GM13976 (cell line): ENCODE data around the gene PDE6C.

Experiments used
- DNase-seq: peaks from one replicate; pipeline ENCODE4 v3.0.0; 2012; ENCODE audit warnings: low spot score
- in situ Hi-C: fragments of 300-500 bp; cut with MboI; formaldehyde crosslinking; loops from one replicate; pipeline ENCODE4 v1.12.0; 2022; ENCODE audit warnings: low sequenced_read_pairs, mixed read lengths, inconsistent platforms; ENCODE audit not compliant: unreplicated experiment
- TF ChIP-seq, protein P1 (sequence below): IDR thresholded peaks from 2 replicates; pipeline ENCODE4 v1.5.1; 2012; ENCODE audit warnings: borderline replicate concordance, mild to moderate bottlenecking; ENCODE audit not compliant: insufficient read depth; ENCODE audit errors: extremely low read depth, missing control alignments, control extremely low read depth

PDE6C gene

GRCh38 chr10:93603023-93603422 lies 9.3 kb upstream of the PDE6C start:
- in situ Hi-C loops = no loop called here
- DNase-seq = no peak
- TF ChIP-seq, protein P1, sequence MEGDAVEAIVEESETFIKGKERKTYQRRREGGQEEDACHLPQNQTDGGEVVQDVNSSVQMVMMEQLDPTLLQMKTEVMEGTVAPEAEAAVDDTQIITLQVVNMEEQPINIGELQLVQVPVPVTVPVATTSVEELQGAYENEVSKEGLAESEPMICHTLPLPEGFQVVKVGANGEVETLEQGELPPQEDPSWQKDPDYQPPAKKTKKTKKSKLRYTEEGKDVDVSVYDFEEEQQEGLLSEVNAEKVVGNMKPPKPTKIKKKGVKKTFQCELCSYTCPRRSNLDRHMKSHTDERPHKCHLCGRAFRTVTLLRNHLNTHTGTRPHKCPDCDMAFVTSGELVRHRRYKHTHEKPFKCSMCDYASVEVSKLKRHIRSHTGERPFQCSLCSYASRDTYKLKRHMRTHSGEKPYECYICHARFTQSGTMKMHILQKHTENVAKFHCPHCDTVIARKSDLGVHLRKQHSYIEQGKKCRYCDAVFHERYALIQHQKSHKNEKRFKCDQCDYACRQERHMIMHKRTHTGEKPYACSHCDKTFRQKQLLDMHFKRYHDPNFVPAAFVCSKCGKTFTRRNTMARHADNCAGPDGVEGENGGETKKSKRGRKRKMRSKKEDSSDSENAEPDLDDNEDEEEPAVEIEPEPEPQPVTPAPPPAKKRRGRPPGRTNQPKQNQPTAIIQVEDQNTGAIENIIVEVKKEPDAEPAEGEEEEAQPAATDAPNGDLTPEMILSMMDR = no peak

- TF ChIP-seq, protein P1 = no peak
- in situ Hi-C loops = no loop called here
- DNase-seq = no peak
Measured at GRCh38 chr10:93604146-93604545, 8.2 kb upstream of the PDE6C start.

DNA sequence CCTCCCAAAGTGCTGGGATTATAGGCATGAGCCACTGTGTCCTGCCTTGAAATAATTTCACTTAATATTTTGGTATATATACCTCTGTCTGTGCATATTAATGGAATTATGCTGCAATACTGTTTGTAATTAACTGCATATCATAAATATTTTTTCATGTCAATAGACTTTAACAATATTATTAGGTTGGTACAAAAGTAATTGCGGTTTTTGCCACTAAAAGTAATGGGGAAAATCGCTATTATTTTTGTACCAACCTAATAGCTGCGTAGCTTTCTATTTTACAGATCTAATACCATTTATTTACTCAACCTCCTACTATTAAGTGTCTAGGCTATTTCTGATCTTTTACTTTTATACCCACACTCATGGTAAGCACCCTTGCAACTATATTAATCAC lies 3.9 kb upstream of the PDE6C start:
- TF ChIP-seq, protein P1 = no peak
- in situ Hi-C loops = no loop called here
- no peak for DNase-seq

GRCh38 chr10:93613126-93613525 lies 789 bp downstream of the PDE6C start:
- DNase-seq = no peak
- in situ Hi-C loops = no loop called here
- TF ChIP-seq, protein P1 = no peak

DNA sequence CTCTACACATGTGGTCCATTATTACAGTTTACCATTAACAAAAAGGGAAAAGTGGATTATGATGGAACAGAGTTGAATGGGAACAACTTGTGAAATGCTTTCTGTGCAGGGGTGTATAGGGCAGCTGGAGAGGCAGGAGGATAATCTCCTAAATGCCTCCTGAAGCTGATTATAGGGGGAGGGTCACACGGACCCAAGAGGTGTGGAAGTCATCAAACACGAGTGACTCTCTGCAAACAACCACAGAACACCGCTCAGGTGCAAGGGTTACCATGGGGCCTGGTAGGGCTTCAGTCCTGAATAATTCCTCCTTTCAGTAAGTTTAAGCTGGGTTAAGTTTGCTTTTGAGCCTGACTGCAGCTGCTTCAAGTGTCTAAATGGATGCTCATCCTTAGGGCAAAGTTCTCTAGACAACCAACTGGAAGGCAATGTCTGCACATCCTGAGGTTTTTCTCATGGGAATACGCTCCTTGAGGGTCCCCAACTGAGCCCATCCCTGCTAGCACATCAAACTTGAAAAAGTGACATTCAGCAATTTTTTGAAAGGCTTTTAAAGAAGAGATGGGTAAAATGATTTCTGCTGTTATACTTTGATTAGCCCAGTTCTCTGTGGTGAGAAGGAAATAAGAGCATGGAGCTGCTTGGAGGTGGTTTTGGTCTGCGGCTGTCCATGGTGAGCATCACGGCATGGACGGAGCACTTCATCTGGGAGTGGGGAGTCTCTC lies 1.9 kb downstream of the PDE6C start:
- in situ Hi-C loops = no loop called here
- no peak for DNase-seq
- TF ChIP-seq, protein P1 = no peak

DNA sequence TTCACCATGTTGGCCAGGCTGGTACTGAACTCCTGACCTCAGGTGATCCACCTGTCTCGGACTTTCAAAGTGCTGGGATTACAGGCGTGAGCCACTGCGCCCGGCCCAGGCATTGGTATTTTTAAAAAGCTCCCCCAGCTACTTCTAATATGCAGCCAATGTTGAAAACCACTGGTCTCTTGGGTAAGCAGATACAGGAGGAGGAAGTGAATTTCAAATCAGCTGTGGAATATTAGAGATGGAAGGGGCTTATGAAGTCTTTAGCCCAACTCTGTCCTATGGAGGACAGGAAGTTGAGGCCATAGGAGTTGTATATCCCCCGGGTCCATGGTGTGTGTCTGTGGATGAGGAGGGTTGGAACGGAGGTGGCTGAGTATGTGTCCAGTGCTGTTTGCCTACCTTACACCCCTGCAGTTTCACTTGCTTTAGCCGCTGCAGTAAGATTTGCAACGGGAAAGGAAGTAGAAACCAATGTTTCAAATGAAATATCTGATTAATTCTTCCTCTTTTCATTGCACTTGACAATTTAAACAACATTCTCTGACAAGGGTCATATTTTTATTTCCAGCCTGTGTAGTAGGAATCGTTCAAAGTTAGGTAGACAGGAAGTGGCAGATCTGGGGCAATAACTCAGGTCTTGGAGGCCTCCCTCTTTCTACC lies 3.4 kb downstream of the PDE6C start:
- TF ChIP-seq, protein P1 = no peak

DNA sequence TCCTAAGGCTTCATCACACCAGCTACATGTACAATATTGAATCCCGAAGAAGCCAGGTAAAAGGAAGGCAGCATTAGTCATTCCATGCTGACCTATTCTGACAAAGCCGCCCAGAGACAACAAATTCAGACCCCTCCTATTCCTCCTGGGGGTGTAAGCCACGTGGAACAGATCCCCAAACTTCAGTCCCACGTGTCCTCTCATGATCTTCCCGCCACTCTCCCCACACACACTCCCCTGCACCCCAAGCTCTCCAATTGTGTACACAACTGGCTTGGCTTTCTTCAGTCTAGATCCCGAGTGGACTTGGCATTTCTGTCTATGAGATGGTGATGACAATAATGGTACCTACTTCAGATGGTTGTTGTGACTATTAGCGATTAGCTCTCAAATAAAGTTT lies 8.6 kb downstream of the PDE6C start:
- no peak for DNase-seq
- TF ChIP-seq, protein P1 = no peak
- in situ Hi-C loops = no loop called here

More for the DNA sequence above, 3.4 kb downstream of the PDE6C start:
- in situ Hi-C loops = no loop called here
- no peak for DNase-seq
